RPMI8226 (cell line): ENCODE results near the gene BLCAP.
"Not testable (repeated sequence)": the region's sequence is repeated elsewhere in the genome, so short reads cannot be mapped to it uniquely, and the experiment has no call there.

Experiments used
- DNase-seq: peaks from one replicate; pipeline ENCODE4 v3.0.0-alpha.2; 2015

BLCAP gene

GRCh38 chr20:37513779-37514359 is 13.8 kb downstream of the BLCAP start:
- no peak for DNase-seq

DNA sequence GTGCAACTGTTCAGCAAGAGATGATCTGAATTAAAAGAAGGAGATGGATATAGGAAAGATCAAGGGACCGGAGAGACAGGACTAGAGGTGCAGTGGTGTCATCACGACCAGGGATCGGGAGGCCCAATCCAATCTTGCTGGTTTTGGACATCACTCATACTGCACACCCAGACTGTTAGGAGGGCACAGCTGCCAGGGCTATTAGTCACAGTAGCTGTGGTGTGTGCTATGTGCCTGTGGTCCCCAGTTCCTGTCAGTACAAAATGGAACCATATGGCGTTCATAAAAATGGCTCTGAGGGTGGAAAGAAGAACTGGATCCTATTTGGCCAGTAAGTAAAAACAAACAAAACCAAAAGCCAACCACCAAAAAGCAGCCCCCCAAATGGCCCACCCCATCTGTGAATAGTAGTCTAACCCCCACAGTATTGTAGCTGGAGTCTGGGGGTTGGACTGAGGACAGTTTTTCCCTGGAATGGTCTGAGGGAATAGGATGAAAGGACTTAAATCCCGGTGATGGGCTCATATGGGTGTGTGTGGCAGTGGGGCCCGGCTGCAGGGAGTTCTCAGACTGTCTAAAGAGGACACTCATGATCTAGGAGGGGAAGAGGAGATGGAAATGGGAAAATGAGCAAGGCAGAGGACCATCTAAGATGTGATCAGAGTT is 15.9 kb downstream of the BLCAP start:
- no peak for DNase-seq

DNA sequence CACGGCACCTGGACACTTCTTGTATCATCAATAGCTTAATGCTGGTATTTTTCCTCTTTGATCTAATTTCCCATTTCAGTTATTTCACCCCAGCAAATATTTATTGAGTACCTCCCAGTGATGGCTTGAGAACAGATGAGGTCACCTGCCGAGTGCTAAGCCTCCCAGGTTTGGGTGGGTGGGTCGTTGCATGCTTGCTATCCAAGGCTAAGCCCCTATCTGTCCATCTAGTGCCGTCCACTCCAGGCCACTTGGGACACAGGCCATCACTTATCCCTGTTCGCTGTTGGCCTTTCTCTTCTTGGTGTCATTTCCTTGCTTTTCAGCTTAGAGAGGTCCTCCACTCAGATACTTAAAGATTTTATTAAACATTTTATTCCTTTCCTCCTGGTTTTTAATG is 17.4 kb downstream of the BLCAP start:
- no peak for DNase-seq

DNA sequence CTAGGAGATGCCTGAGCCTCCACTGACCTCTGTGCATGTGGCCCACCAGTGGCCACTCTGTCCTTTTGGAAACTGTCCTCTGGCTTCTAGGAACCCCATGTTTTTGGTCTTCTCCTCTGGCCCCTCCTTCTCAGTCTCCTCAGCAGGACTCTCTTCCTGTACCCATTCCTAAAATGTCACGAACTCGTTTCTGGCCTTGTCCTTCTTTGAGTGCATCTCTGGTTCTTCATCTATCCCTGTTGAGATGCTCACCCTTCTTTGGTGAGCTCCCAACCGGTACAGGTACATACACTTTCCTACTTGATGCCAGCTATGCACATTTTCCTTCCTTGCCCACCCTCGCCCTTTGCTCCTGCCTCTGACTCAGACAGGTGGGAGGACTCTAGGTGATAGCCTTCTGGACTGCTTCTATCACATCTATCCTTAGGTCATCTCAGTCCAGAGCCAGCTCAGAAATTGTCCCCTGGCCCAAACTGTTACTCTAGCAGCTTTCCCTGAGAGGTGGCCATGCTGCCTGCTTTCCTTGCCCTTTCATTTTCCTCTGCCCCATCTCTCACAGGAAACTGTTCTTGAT is 21.4 kb downstream of the BLCAP start:
- no peak for DNase-seq

DNA sequence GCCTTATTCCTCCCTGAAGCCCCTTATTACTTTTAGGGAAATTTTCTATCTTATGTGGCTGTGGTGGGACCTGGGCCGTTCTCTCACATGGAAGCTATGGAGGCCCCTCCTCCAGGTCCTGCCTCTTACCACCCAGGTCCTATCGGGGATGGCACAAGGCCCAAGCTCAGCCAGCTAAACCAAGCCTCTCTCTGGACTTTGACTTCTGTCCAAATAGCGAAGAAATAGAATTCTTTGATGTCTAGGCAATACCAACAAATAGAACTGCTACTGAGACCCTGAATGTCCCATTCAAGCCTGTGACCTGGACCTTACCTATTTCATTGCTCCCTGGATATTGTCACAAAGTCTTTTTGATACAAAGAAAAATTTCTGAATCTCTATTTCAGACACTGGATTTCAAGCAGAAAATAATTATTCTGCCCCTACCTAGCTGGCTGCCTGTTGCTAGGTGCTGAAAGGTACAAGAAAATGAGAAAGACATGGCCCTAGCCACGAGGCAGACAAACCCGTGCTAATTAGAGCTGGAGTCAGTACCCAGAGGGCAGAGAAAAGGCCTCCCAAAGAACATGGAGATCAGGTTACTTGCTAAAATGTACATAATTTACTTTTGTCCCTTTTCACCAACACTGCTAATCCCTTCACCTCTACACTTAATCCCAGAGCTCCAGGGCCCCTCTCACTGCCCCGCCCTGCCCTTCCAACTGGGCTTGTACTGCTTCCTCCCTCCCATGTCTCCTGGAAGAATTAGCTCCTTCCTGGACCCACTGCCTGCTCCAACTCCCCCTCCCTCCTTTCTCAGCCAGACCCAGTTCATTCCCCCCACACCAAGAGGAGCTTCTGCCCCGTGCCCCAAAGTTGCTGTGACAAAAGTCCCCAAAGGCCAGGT is 22.2 kb downstream of the BLCAP start:
- DNase-seq = no peak

GRCh38 chr20:37504404-37505096 is 23.1 kb downstream of the BLCAP start:
- no peak for DNase-seq

GRCh38 chr20:37503256-37503927 is 24.3 kb downstream of the BLCAP start:
- DNase-seq = no peak

GRCh38 chr20:37502654-37503053 is 25.0 kb downstream of the BLCAP start:
- no peak for DNase-seq

DNA sequence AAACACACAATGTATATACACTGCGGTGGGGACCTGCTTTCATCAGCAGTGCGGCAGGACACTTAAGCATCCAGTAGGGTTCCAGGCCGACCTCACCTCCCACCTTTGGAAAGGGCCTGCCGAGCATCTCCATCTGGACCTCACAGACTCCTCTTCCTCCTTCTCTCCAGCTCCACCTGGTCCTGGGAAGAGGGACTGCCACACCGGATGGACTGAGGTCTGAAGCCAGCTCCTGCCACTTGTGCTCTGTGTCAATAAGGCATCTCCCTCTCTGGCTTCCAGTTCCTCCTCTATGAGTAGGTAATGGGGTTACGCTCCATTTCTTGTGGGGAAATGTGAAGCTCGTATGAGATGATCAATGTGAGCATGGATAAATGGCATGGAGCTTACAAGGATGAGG is 25.7 kb downstream of the BLCAP start:
- DNase-seq = no peak

DNA sequence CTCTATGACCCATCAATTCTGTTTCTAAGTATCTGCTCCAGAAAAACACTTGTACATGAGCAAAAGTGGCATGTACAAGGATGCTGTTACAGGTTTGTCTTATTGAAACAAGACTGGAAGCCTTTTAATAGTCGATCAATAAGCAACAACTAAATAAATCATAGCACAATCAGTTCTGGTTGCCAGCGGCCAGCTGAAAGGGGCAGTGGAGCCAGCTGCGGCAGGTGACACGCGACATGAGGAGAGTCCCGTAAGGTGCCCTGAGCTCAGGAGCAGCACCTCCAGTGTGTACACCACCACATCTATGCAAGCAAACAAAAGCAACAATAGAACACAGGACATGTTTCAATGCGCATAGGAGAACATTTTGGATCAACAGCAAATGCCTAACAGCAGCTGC is 27.4 kb downstream of the BLCAP start:
- no peak for DNase-seq

- no peak for DNase-seq
These were observed 29.5 kb downstream of the BLCAP start for GRCh38 chr20:37498066-37498665.

GRCh38 chr20:37494796-37495195 is 32.9 kb downstream of the BLCAP start:
- DNase-seq = peak; percentile 65

GRCh38 chr20:37494301-37494700 is 33.4 kb downstream of the BLCAP start:
- DNase-seq = peak; percentile 84

DNA sequence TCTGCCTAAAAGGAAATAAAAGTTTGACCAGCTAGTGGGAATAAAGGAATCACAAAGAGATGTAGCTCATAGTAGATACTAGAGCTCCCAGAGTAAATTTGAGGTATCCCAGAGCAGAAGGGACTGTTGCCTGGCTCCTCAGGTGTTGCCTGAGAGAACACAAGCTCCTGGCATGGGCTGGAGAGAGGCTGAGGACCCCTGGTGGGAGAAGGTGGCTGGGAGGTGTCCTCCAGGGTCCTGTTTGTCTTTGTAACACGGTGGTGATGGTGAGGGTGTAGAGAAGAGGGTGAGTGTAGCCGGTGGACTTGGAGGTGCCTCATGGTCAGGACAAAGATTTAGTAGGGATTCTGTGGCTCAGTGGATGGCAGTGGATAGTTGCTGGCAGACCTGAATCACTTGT is 34.7 kb downstream of the BLCAP start:
- DNase-seq = no peak

DNA sequence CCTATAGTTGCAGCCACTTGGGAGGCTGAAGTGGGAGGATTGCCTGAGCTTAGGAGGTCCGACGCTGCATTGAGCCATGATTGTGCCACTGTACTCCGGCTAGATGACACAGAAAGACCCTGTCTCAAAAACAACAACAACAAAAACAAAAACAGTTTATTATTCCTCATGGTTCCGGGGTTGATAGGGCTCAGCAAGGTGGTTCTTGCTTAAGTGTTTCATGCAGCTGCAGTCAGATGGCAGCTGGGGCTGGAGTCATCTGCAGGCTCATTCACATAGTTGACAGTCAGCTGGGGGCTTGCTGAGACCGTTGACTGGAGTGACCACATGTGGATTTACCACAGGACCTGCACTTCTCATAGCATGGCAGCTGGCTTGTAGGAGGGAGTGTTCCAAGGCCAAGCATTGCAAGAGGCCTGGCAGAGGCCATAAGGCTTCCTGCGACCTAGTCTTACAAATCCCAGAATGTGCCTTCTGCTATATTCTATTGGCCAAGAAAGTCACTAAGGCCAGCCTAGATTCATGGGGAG is 35.5 kb downstream of the BLCAP start:
- DNase-seq = no peak

- no peak for DNase-seq
These were observed 36.9 kb downstream of the BLCAP start for GRCh38 chr20:37490663-37491350.

DNA sequence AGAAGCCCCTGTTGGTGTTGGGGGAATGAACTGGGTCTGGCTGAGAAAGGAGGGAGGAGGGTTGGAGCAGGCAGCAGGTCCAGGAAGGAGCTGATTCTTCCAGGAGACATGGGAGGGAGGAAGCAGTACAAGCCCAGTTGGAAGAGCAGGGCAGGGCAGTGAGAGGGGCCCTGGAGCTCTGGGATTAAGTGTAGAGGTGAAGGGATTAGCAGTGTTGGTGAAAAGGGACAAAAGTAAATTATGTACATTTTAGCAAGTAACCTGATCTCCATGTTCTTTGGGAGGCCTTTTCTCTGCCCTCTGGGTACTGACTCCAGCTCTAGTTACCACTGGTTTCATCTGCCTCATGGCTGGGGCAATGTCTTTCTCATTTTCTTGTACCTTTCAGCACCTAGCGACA is 41.5 kb downstream of the BLCAP start:
- not testable (repeated sequence) for DNase-seq

DNA sequence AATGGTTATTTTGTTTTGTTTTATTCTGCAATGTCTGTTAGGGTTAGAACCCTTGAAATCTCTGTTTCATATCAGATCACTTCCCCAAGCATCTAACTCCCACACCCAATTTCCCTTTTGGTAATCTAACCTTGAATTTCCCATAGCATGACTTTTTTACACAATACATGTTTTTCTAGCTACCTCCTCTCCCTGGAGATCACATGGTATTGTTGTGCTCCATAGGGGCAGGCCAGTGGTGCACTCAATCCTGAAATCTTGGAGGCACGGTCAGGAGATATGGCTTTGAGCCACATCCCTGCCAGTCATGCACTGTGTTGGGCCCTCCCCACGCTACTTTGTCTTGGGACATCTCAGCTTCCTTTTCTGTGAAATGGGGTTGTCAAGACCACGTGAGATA is 43.3 kb downstream of the BLCAP start:
- DNase-seq = no peak

- no peak for DNase-seq
These were observed 46.1 kb downstream of the BLCAP start for GRCh38 chr20:37481610-37482009.

DNA sequence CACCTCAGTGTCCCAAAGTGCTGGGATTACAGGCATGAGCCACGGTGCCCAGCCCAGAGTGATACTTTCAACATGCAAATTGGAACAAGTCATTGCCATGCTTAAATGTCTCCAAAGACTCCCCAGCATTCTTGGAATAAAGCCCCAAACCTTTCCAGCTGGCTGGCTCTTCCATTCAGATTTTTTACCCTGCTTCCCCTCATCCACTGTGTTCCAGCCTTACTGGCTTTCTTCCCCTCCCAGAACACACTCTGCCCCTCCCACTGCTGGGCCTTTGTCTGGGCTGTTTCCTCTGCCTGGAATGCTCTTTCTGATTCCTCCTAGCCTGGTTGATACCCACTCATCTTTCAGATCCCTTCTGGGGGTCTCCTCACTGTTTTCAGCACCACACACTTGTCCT is 46.8 kb downstream of the BLCAP start:
- no peak for DNase-seq
